Fibroblast of lung (primary cell): ENCODE data around the gene STMN3. TPM values are rescaled to one million over a fixed set of nuclear protein-coding genes. Genes with fewer than 3 reads are reported as not detected.

Source experiments
- DNase-seq, 2 donors: peaks; one replicate each; pipeline versions ENCODE4 v3.0.0 to v3.0.0-alpha.2; 2010; ENCODE audit warnings: low read depth in 2 of 2
- H2AFZ ChIP-seq: 2 replicates; pipeline ENCODE4 v1.5.1; 2012; ENCODE audit warnings: low read length, control low read depth, inconsistent platforms
- H3K27ac ChIP-seq: 2 replicates; pipeline ENCODE4 v1.5.1; 2011; ENCODE audit warnings: low read length, control low read depth; ENCODE audit not compliant: insufficient read depth
- H3K27me3 ChIP-seq: 2 replicates; pipeline ENCODE4 v1.5.1; 2011; ENCODE audit warnings: mild to moderate bottlenecking, low read length; ENCODE audit not compliant: control insufficient read depth, insufficient read depth
- H3K36me3 ChIP-seq: 2 replicates; pipeline ENCODE4 v1.5.1; 2011; ENCODE audit warnings: low read length; ENCODE audit not compliant: control insufficient read depth, insufficient read depth
- H3K4me1 ChIP-seq: 2 replicates; pipeline ENCODE4 v1.5.1; 2011; ENCODE audit warnings: low read length; ENCODE audit not compliant: control insufficient read depth, insufficient read depth; ENCODE audit errors: extremely low read depth
- H3K4me2 ChIP-seq: 2 replicates; pipeline ENCODE4 v1.5.1; 2011; ENCODE audit warnings: low read length, control low read depth; ENCODE audit not compliant: insufficient read depth; ENCODE audit errors: extremely low read depth
- H3K4me3 ChIP-seq, 4 experiments: fragments of 200-600 bp in 1 of 4; sonication (generic) in 1 of 4; replicated peaks in 1 of 4; 2 replicates each; pipeline ENCODE4 v1.5.1; 2011 to 2016; ENCODE audit warnings: low read length in 4 of 4, low read depth in 3 of 4, mild to moderate bottlenecking in 3 of 4, control low read depth in 2 of 4, inconsistent platforms in 1 of 4, mixed read lengths in 1 of 4; ENCODE audit not compliant: insufficient read depth in 1 of 4; ENCODE audit errors: control extremely low read depth in 1 of 4
- H3K79me2 ChIP-seq: 2 replicates; pipeline ENCODE4 v1.5.1; 2012; ENCODE audit warnings: mild to moderate bottlenecking, low read length, inconsistent platforms; ENCODE audit not compliant: control insufficient read depth, insufficient read depth
- H3K9ac ChIP-seq: 2 replicates; pipeline ENCODE4 v1.5.1; 2011; ENCODE audit warnings: mild to moderate bottlenecking, low read length, control low read depth; ENCODE audit not compliant: insufficient read depth
- H3K9me3 ChIP-seq: 2 replicates; pipeline ENCODE4 v1.5.1; 2012; ENCODE audit warnings: low read depth, low read length; ENCODE audit not compliant: control insufficient read depth, insufficient read depth
- H4K20me1 ChIP-seq: 2 replicates; pipeline ENCODE4 v1.5.1; 2011; ENCODE audit warnings: low read length; ENCODE audit not compliant: control insufficient read depth, insufficient read depth; ENCODE audit errors: extremely low read depth
- CTCF ChIP-seq, 2 donors: IDR thresholded peaks in 1 of 2; conservative IDR thresholded peaks in 1 of 2; 1 replicate in 1 of 2; 2 replicates in 1 of 2; pipeline ENCODE4 v1.5.1; 2011 to 2012; ENCODE audit warnings: low read length in 2 of 2, control low read depth in 1 of 2, inconsistent platforms in 1 of 2, low read depth in 1 of 2, mild to moderate bottlenecking in 1 of 2
- EZH2 ChIP-seq: IDR thresholded peaks from 2 replicates; pipeline ENCODE4 v1.5.1; 2012; ENCODE audit warnings: low read length, control low read depth, mild to moderate bottlenecking; ENCODE audit errors: missing control alignments
- polyA plus RNA-seq, 2 donors: library from polyadenylated mRNA; depleted of rRNA in 1 of 2; stranded (reverse) in 1 of 2; unstranded in 1 of 2; fragments of >200 nt; gene quantifications; 2 replicates each; pipeline ENCODE4 v1.2.1, GENCODE V29; 2011 to 2012; ENCODE audit warnings: missing spikeins in 1 of 2
- total RNA-seq: library from RNA; depleted of rRNA; stranded (reverse); fragments of >200 nt; gene quantifications from 2 replicates; pipeline ENCODE4 v1.2.1, GENCODE V29; 2014

The STMN3 gene
- total and polyA plus RNA-seq, 2 donors (not counting 1 experiment from before 2014, with no cell fraction given) = 3.7 to 34.3 TPM

- no peak for DNase-seq
- no peak overlapping the region for H3K4me3 ChIP-seq
- no peak overlapping the region for H3K4me2 ChIP-seq
- TF ChIP-seq EZH2 (no peak), CTCF (conservative IDR thresholded peaks at IDR 0.05 in 1 of 2, IDR thresholded peaks at IDR 0.05 in 1 of 2; ENCODE audit: low read depth in 1 of 2, low read length in 2 of 2) (no peak)
- H3K4me1 ChIP-seq = peaks cover 8% of the 10 kb centered on the region
- H4K20me1 ChIP-seq = no peaks in the 10 kb centered on the region
- no peak overlapping the region for H3K9ac ChIP-seq
- no peak overlapping the region for H2AFZ ChIP-seq
- peaks cover 21% of the 10 kb centered on the region for H3K36me3 ChIP-seq
- H3K79me2 ChIP-seq = no peaks in the 10 kb centered on the region
- no peaks in the 10 kb centered on the region for H3K9me3 ChIP-seq
- H3K27me3 ChIP-seq = no peaks in the 10 kb centered on the region
- H3K27ac ChIP-seq = no peak overlapping the region
Measured at GRCh38 chr20:63592661-63593060, 60.6 kb downstream of the STMN3 start.

GRCh38 chr20:63591786-63592355, 61.4 kb downstream of the STMN3 start:
- Histone ChIP-seq H3K4me3 (no peak overlapping the region), H3K4me1 (peaks cover 8% of the 10 kb centered on the region), H3K79me2 (no peaks in the 10 kb centered on the region), H3K4me2 (no peak overlapping the region), H3K9ac (no peak overlapping the region), H3K27me3 (no peaks in the 10 kb centered on the region), H2AFZ (no peak overlapping the region), H4K20me1 (no peaks in the 10 kb centered on the region), H3K36me3 (peaks cover 20% of the 10 kb centered on the region), H3K27ac (no peak overlapping the region), H3K9me3 (no peaks in the 10 kb centered on the region)
- no peak for DNase-seq
- TF ChIP-seq EZH2 (no peak), CTCF (conservative IDR thresholded peaks at IDR 0.05 in 1 of 2, IDR thresholded peaks at IDR 0.05 in 1 of 2; ENCODE audit: low read depth in 1 of 2, low read length in 2 of 2) (no peak)

- no peak overlapping the region for H3K4me3 ChIP-seq
- no peak overlapping the region for H3K4me2 ChIP-seq
- H3K36me3 ChIP-seq = peaks cover 17% of the 10 kb centered on the region
- no peak for DNase-seq
- TF ChIP-seq EZH2 (no peak), CTCF (conservative IDR thresholded peaks at IDR 0.05 in 1 of 2, IDR thresholded peaks at IDR 0.05 in 1 of 2; ENCODE audit: low read depth in 1 of 2, low read length in 2 of 2) (no peak)
- peaks cover 8% of the 10 kb centered on the region for H3K4me1 ChIP-seq
- H3K27ac ChIP-seq = no peak overlapping the region
- no peaks in the 10 kb centered on the region for H3K79me2 ChIP-seq
- no peaks in the 10 kb centered on the region for H4K20me1 ChIP-seq
- no peak overlapping the region for H2AFZ ChIP-seq
- no peak overlapping the region for H3K9ac ChIP-seq
- no peaks in the 10 kb centered on the region for H3K27me3 ChIP-seq
- no peaks in the 10 kb centered on the region for H3K9me3 ChIP-seq
Measured at GRCh38 chr20:63591147-63591533, 62.1 kb downstream of the STMN3 start.
